GM04504 (cell line): ENCODE measurements around the gene GNG4.
"Not testable (repeated sequence)": the region's sequence is repeated elsewhere in the genome, so short reads cannot be mapped to it uniquely, and the experiment has no call there.

Source experiments
- DNase-seq: peaks from one replicate; pipeline ENCODE4 v3.0.0-alpha.2; 2012; ENCODE audit warnings: low read depth

Gene GNG4

DNA sequence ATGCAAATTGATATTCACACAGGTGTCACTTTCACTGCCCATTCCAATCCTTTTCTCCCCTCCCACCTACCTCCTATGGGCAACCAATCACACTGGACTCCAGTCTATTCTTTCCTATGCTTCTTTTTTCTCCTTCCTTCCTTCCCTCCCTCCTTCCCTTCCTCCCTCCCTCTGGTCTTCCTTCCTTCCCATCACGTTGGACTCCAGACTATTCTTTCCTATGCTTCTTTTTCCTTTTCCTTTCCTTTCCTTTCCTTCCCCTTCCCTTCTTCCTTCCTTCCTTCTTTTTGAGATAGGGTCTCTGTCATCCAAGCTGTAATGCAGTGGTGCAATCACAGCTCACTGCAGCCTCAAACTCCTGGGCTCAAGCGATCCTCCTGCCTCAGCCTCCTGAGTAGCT, 64.6 kb downstream of the GNG4 start:
- no peak for DNase-seq

DNA sequence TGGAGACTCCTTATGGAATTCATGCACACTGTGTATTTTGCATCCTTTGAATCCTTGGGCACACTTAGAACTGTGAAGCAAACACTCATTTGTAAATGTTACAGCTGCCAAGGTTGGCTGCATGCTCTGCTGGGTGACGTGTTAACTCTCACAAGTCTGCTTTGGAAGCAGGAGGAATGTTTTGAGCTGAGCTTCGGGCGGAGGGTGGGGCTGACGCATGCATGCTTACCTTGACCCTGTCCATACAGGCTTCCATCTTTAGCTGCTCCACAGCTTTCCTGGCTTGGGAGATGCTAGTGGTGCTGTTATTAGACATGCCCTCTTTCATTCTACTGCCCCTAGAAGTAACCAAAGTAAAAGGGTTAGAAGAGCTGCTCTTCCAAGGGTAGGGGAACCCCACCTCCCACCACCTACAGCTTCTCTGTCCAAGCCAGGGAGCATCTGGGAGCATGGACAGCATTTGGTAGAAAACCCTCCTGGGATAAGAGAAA, 66.0 kb downstream of the GNG4 start:
- no peak for DNase-seq

DNA sequence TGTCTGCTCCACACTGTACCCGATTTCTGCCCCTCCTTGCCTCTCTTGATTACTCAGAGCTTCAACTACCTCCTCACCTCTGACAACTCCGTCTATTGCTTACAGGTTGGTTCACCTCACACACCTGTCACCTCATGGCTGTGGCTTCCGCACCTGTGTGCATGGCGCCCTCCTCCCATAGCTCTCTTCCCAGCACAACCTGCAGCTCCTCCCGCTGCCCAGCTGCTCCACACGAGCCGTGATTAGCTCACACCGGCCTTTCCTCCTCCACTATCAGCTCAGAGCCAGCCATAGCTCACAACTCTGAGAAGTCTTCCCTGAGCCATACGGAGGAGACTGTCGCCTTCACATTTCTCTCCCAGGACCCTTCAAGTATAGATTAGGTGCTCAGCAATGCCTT, 67.5 kb downstream of the GNG4 start:
- DNase-seq, result no peak

DNA sequence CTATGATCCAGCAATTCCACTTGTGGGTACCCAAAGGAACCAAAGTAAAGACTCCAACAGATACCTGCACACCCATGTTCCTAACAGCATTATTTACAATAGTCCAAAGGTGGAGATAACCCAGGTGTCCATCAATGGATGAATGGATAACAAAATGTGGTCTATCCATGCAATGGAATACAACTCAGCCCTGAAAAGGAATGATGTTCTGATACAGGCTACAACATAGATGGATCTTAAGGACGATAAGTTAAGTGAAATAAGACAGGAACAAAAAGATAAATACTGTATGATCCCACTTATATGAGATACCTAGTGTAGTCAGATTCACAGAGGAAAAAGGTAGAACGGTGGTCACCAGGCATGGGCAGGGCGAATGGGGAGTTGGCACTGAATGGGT, 69.7 kb downstream of the GNG4 start:
- no peak for DNase-seq

- DNase-seq, result no peak
Measured at GRCh38 chr1:235575597-235575996, 74.0 kb downstream of the GNG4 start.

- DNase-seq, result no peak
Measured at GRCh38 chr1:235573880-235574279, 75.7 kb downstream of the GNG4 start.

GRCh38 chr1:235572971-235573370, 76.6 kb downstream of the GNG4 start:
- not testable (repeated sequence) for DNase-seq

DNA sequence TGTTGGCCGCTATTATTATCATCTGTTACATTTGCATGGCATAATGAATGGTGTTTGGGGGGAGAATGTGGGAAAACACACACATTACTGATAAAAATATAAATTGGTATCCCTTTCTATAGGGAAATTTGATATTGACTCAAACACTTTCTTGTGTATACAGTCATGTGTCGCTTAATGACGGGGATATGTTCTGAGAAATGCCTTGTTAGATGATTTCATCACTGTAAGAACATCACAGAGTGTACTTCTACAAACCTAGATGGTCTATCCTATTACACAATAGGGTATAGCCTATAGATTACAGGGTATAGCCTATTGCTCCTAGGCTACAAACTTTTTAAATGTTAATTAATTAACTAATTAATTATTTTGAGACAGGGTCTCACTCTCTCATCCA, 78.1 kb downstream of the GNG4 start:
- no peak for DNase-seq

DNA sequence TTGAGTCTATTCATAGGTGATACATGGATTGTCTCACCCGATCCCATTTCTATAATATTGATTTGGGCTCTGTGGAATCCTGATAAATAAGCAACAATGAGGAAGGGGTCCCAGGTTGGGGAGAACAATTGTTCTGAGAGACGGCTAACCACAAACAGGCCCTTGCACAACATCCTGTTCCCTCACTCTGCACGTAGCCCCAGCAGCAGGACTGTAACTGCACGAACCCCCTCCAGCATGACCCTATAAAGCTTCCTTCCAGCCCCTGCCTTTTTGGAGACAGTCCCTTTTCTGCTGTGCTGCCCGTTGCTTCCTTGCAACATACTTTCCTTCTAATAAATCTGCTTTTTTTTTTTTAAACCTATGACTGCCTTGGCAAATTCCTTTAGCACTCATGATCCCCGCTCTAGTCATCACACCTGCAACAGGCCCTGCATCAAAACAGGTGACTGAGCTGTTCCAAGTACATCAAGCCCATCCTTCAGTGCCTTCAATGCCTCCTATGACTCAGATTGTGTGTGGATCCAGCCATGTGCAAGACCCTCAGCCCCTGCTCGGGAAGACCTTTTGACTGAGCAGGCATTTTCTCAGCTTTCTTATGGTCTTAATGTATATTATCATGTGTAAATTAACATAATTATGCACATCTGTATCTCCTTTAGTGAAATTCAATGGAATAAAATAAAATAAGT, 81.6 kb downstream of the GNG4 start:
- no peak for DNase-seq

- DNase-seq, result no peak
Measured at GRCh38 chr1:235566084-235566483, 83.5 kb downstream of the GNG4 start.

- no peak for DNase-seq
Measured at GRCh38 chr1:235563513-235564061, 86.0 kb downstream of the GNG4 start.

- DNase-seq, result no peak
Measured at GRCh38 chr1:235562589-235562988, 87.0 kb downstream of the GNG4 start.

- no peak for DNase-seq
Measured at GRCh38 chr1:235558621-235559169, 90.9 kb downstream of the GNG4 start.

- no peak for DNase-seq
Measured at GRCh38 chr1:235557495-235557894, 92.1 kb downstream of the GNG4 start.

- no peak for DNase-seq
Measured at GRCh38 chr1:235556807-235557206, 92.8 kb downstream of the GNG4 start.

GRCh38 chr1:235553112-235553551, 96.5 kb downstream of the GNG4 start:
- no peak for DNase-seq

- DNase-seq, result no peak
Measured at GRCh38 chr1:235552146-235552716, 97.4 kb downstream of the GNG4 start.

DNA sequence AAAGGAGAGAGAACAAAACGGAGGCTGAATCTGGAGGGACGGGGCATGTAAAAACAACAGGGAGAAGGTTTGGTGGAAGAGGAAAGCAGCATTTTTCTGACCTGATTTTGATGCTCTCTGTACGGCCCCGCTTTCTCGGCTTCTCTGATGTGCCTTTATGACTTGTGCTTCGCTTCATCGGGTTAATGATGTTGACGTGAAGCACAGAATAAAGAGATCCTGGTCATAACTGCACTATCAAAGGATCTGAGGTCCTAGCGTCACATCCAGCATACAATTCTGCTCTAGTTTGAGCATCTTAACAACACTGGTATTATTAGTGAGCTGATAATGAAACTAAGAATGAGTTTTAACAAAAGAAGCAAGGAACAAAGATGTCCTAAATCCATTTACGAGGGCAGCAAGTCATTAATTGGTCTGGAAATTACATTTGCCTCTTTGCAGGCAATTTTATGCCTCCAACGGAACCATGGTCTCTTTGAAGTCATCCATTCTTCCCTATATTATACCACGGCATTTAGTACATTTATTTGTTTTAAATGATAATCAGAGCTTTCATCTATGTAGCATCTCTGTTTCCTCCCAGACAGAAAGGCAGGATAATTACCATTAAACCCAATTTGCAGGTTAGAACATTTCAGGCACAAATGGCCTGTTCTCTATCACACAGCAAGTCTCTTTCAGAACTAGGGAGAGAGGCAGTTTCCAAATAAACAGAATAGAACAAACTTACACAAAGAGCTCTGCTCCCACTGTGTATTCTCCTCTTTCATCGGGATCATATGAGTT, 100.0 kb downstream of the GNG4 start:
- DNase-seq, result no peak

DNA sequence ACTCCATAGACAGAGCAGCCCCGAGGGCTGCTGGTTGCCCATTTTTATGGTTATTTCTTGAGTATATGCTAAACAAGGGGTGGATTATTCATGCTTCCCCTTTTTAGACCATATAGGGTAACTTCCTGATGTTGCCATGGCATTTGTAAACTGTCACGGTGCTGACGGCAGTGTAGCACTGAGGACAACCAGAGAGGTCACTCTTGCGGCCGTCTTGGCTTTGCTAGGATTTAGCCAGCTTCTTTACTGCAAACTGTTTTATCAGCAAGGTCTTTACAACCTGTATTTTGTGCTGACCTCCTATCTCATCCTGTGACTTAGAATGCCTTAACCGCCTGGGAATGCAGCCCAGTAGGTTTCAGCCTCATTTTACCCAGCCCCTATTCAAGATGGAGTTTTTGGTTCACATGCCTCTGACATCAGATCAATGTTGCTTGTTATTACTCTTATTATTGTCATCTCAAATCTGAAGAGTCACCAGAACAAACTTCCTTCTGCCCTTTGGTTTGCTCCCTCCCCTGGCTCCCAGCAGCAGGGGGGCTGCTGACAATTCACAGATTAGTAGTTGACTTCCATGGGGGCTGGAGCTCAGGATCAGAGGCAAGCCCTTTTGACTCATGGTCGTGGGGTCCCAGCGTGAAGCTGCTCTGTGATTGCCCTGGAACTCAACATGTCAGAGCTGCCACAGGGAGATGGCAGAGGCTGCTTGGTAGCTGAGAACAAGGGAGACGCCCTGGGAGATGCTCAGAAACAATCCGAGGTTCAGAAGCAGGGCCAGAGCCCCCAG, 103.0 kb downstream of the GNG4 start:
- DNase-seq, result not testable (repeated sequence)

GRCh38 chr1:235545292-235545930, 104.2 kb downstream of the GNG4 start:
- DNase-seq, result no peak

- DNase-seq, result not testable (repeated sequence)
Measured at GRCh38 chr1:235542845-235543244, 106.7 kb downstream of the GNG4 start.
